WTC11 (cell line): ENCODE measurements around the gene ATP9A. TPM values are rescaled to one million over a fixed set of nuclear protein-coding genes. Genes with fewer than 3 reads are reported as not detected.
A peak's percentile ranks its signal among the peaks of the same experiment; 100 is the strongest.

Experiments used
- ATAC-seq: fragments of 200-7000 bp; cut with Tn5 transposase; 2 replicates; pipeline ENCODE4 v1.10.0; 2021; ENCODE audit warnings: mild to moderate bottlenecking, moderate library complexity
- CTCF ChIA-PET: fragments of 300-600 bp; sonication (Branson Sonifier 250); formaldehyde crosslinking; loops from one replicate; lab custom pipeline; 2021; ENCODE audit warnings: antibody characterized with exemption; lab: Charles Lee
- POLR2A ChIA-PET: fragments of 350-600 bp; sonication (Branson Sonifier 250); formaldehyde crosslinking; loops from one replicate; lab custom pipeline; 2021; ENCODE audit warnings: antibody characterized with exemption; lab: Charles Lee
- DNase-seq: peaks from one replicate; pipeline ENCODE4 v3.0.0; 2021; ENCODE audit warnings: low spot score
- H3K27ac Mint-ChIP-seq: 2 replicates; pipeline ENCODE4 v1.8.0; 2021; ENCODE audit warnings: mixed read lengths
- H3K27me3 Mint-ChIP-seq: 2 replicates; pipeline ENCODE4 v1.8.0; 2021; ENCODE audit warnings: low read depth, mild to moderate bottlenecking, moderate library complexity, mixed read lengths
- H3K36me3 Mint-ChIP-seq: 2 replicates; pipeline ENCODE4 v1.8.0; 2021; ENCODE audit warnings: mixed read lengths
- H3K4me1 Mint-ChIP-seq: 2 replicates; pipeline ENCODE4 v1.8.0; 2022; ENCODE audit warnings: mixed read lengths
- H3K4me3 Mint-ChIP-seq: 2 replicates; pipeline ENCODE4 v1.8.0; 2021; ENCODE audit warnings: mild to moderate bottlenecking, moderate library complexity, mixed read lengths
- H3K9me3 Mint-ChIP-seq: 2 replicates; pipeline ENCODE4 v1.8.0; 2021; ENCODE audit warnings: mixed read lengths
- AR ChIP-seq: fragments of 250-450 bp; sonication (Bioruptor Pico); IDR thresholded peaks from 2 replicates; pipeline ENCODE4 v1.9.0; 2021; ENCODE audit warnings: mild to moderate bottlenecking
- ATF1 ChIP-seq: sonication (generic); formaldehyde crosslinking; IDR thresholded peaks from 2 replicates; pipeline ENCODE4 v1.8.1; 2023; ENCODE audit warnings: mild to moderate bottlenecking, moderate library complexity, missing genetic modification reagents
- ATF3 ChIP-seq: sonication (generic); formaldehyde crosslinking; conservative IDR thresholded peaks from 2 replicates; pipeline ENCODE4 v1.8.1; 2022; ENCODE audit warnings: mild to moderate bottlenecking, missing genetic modification reagents
- ATF6 ChIP-seq: sonication (generic); formaldehyde crosslinking; IDR thresholded peaks from 2 replicates; pipeline ENCODE4 v1.8.1; 2023; ENCODE audit warnings: mild to moderate bottlenecking, missing genetic modification reagents
- E2F5 ChIP-seq: sonication (generic); formaldehyde crosslinking; IDR thresholded peaks from 2 replicates; pipeline ENCODE4 v1.8.1; 2022; ENCODE audit warnings: mild to moderate bottlenecking, moderate library complexity, missing genetic modification reagents
- ELF4 ChIP-seq: sonication (generic); formaldehyde crosslinking; IDR thresholded peaks from 2 replicates; pipeline ENCODE4 v1.8.1; 2022; ENCODE audit warnings: low read depth, mild to moderate bottlenecking, moderate library complexity, missing genetic modification reagents
- FOXP4 ChIP-seq: sonication (generic); formaldehyde crosslinking; IDR thresholded peaks from 2 replicates; pipeline ENCODE4 v1.8.0; 2022; ENCODE audit warnings: mild to moderate bottlenecking, missing genetic modification reagents
- MYBL2 ChIP-seq: sonication (generic); formaldehyde crosslinking; IDR thresholded peaks from 2 replicates; pipeline ENCODE4 v1.8.1; 2023; ENCODE audit warnings: mild to moderate bottlenecking, moderate library complexity, missing genetic modification reagents
- SOX15 ChIP-seq: fragments of 250-450 bp; sonication (Bioruptor Pico); IDR thresholded peaks from 2 replicates; pipeline ENCODE4 v1.9.0; 2021; ENCODE audit warnings: mild to moderate bottlenecking
- TCF7 ChIP-seq: sonication (generic); formaldehyde crosslinking; IDR thresholded peaks from 2 replicates; pipeline ENCODE4 v1.8.0; 2022; ENCODE audit warnings: mild to moderate bottlenecking, low read depth, missing genetic modification reagents, moderate library complexity
- TEAD1 ChIP-seq: sonication (generic); formaldehyde crosslinking; IDR thresholded peaks from 2 replicates; pipeline ENCODE4 v1.8.0; 2022; ENCODE audit warnings: mild to moderate bottlenecking, missing genetic modification reagents
- TP53 ChIP-seq: sonication (generic); formaldehyde crosslinking; IDR thresholded peaks from 2 replicates; pipeline ENCODE4 v1.8.1; 2023; ENCODE audit warnings: mild to moderate bottlenecking, missing genetic modification reagents
- ZBTB21 ChIP-seq: sonication (generic); formaldehyde crosslinking; IDR thresholded peaks from 2 replicates; pipeline ENCODE4 v1.8.1; 2023; ENCODE audit warnings: mild to moderate bottlenecking, missing genetic modification reagents, borderline replicate concordance
- ZNF121 ChIP-seq: sonication (generic); formaldehyde crosslinking; IDR thresholded peaks from 2 replicates; pipeline ENCODE4 v1.8.0; 2023; ENCODE audit warnings: missing genetic modification reagents
- ZNF263 ChIP-seq: sonication (generic); formaldehyde crosslinking; IDR thresholded peaks from 2 replicates; pipeline ENCODE4 v1.8.1; 2022; ENCODE audit warnings: low read depth, mild to moderate bottlenecking, moderate library complexity, missing genetic modification reagents
- ZNF396 ChIP-seq: fragments of 250-450 bp; sonication (Bioruptor Pico); IDR thresholded peaks from 2 replicates; pipeline ENCODE4 v1.8.0; 2021; ENCODE audit warnings: mild to moderate bottlenecking, moderate library complexity, borderline replicate concordance
- ZNF671 ChIP-seq: fragments of 250-450 bp; sonication (Bioruptor Pico); IDR thresholded peaks from 2 replicates; pipeline ENCODE4 v1.8.0; 2021; ENCODE audit warnings: mild to moderate bottlenecking
- ZSCAN18 ChIP-seq: fragments of 250-450 bp; sonication (Bioruptor Pico); IDR thresholded peaks from 2 replicates; pipeline ENCODE4 v2.1.2; 2022; ENCODE audit warnings: mild to moderate bottlenecking, moderate library complexity
- total RNA-seq: library from RNA; stranded (reverse); gene quantifications from 3 replicates; pipeline ENCODE4 v1.2.3, GENCODE V29; 2021
- TF ChIP-seq, protein P1 (sequence below): sonication (generic); formaldehyde crosslinking; IDR thresholded peaks from 2 replicates; pipeline ENCODE4 v1.8.0; 2022; ENCODE audit warnings: mild to moderate bottlenecking, missing genetic modification reagents
- TF ChIP-seq, protein P2 (sequence below): fragments of 200-600 bp; IDR thresholded peaks from 2 replicates; pipeline ENCODE4 v1.8.0; 2022; ENCODE audit warnings: antibody characterized with exemption

The ATP9A gene
- total RNA-seq, 1 experiment from 2014 or later: 5.0 TPM

DNA sequence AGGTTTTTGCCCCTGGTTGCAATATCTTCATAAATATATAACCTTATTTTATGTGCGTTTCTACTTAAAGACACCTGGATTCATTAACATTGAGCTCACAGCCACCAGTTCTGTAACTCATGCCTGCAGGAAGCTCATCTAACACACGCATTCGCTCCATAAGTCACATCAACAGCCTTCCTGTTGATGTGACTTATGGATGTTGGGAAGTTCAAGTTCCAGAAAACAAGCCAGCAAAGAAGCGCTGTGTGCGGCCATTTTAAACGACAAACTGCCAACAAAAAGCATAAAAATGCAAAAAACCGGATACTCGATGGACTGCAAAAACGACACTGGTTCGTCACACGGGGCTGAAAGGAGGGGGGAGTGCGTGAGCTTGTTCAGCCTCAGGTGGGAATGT is 147.8 kb downstream of the ATP9A start (continued):
- TF ChIP-seq ATF6 (CRISPR knock-in tag) (no peak), AR (no peak), ZNF263 (CRISPR knock-in tag) (no peak)
- TF ChIP-seq, all 79 proteins: peak for 0

DNA sequence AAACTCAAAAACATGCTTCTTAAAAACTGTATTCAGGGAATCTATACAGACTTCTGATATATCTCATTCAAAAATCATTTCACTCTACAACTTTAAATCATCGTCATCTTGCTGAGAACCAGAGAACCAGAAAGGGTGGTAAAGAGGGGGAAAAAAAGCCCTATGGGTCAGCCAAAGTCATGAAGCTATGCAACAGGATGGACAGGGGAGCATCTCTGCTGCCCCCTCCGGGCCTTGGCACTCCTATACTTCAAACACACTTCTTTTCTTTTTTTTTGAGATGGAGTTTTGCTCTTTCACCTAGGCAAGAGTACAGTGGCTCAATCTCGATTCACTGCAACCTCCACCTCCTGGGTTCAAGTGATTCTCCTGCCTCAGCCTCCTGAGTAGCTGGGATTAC is 152.1 kb downstream of the ATP9A start:
- peak; percentile 59 for ATAC-seq
- TF ChIP-seq, protein P1, sequence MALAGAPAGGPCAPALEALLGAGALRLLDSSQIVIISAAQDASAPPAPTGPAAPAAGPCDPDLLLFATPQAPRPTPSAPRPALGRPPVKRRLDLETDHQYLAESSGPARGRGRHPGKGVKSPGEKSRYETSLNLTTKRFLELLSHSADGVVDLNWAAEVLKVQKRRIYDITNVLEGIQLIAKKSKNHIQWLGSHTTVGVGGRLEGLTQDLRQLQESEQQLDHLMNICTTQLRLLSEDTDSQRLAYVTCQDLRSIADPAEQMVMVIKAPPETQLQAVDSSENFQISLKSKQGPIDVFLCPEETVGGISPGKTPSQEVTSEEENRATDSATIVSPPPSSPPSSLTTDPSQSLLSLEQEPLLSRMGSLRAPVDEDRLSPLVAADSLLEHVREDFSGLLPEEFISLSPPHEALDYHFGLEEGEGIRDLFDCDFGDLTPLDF (CRISPR knock-in tag): no peak
- no peak for TF ChIP-seq ZSCAN18 (CRISPR knock-in tag)
- TF ChIP-seq FOXP4 (CRISPR knock-in tag): no peak
- no peak for TF ChIP-seq TP53
- TF ChIP-seq MYBL2 (CRISPR knock-in tag): no peak
- no peak for TF ChIP-seq TCF7
- no peak for TF ChIP-seq E2F5 (CRISPR knock-in tag)
- no peak for TF ChIP-seq ATF1 (CRISPR knock-in tag)
- TF ChIP-seq ZBTB21 (CRISPR knock-in tag): no peak
- no peak for TF ChIP-seq ZNF396 (CRISPR knock-in tag)
- TF ChIP-seq, protein P2, sequence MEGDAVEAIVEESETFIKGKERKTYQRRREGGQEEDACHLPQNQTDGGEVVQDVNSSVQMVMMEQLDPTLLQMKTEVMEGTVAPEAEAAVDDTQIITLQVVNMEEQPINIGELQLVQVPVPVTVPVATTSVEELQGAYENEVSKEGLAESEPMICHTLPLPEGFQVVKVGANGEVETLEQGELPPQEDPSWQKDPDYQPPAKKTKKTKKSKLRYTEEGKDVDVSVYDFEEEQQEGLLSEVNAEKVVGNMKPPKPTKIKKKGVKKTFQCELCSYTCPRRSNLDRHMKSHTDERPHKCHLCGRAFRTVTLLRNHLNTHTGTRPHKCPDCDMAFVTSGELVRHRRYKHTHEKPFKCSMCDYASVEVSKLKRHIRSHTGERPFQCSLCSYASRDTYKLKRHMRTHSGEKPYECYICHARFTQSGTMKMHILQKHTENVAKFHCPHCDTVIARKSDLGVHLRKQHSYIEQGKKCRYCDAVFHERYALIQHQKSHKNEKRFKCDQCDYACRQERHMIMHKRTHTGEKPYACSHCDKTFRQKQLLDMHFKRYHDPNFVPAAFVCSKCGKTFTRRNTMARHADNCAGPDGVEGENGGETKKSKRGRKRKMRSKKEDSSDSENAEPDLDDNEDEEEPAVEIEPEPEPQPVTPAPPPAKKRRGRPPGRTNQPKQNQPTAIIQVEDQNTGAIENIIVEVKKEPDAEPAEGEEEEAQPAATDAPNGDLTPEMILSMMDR: no peak
- TF ChIP-seq ZNF671 (CRISPR knock-in tag): no peak
- no peak for TF ChIP-seq ATF3 (CRISPR knock-in tag)
- TF ChIP-seq TEAD1 (CRISPR knock-in tag): no peak
- no peak for TF ChIP-seq ZNF121
- TF ChIP-seq SOX15 (CRISPR knock-in tag): no peak
- TF ChIP-seq ELF4 (CRISPR knock-in tag): no peak
- TF ChIP-seq, all 79 proteins: peak for 0
- H3K9me3 Mint-ChIP-seq: no peaks in the 10 kb centered on the region
- ChIA-PET POLR2A (no interaction called here), CTCF (interaction anchor here (0.5 to 3.5 kb wide), 13 partner anchors 8 to 856 kb away, joined by 3 to 21 read pairs (median 4); no protein-coding TSS in a partner anchor)
- H3K36me3 Mint-ChIP-seq: no peaks in the 10 kb centered on the region
- H3K27me3 Mint-ChIP-seq: no peaks in the 10 kb centered on the region
- no peak overlapping the region for H3K27ac Mint-ChIP-seq
- H3K4me1 Mint-ChIP-seq: 0 out of 2 replicates have a peak, but pooled peaks cover 2% of the 10 kb centered on the region
- H3K4me3 Mint-ChIP-seq: no peak overlapping the region
- no peak for DNase-seq
